Brain microvascular endothelial cell (primary cell): ENCODE measurements around the gene EPHB2.

Experiments used
- DNase-seq: peaks from one replicate; pipeline ENCODE4 v3.0.0-alpha.2; 2020
- H3K27ac ChIP-seq: fragments of 250-450 bp; sonication (Bioruptor Pico); 2 replicates; pipeline ENCODE4 v1.5.1; 2020; ENCODE audit warnings: mild to moderate bottlenecking, moderate library complexity
- H3K27me3 ChIP-seq: fragments of 250-450 bp; sonication (Bioruptor Pico); replicated peaks from 2 replicates; pipeline ENCODE4 v1.5.1; 2020; ENCODE audit warnings: mild to moderate bottlenecking
- H3K36me3 ChIP-seq: fragments of 250-450 bp; sonication (Bioruptor Pico); replicated peaks from 2 replicates; pipeline ENCODE4 v1.5.1; 2020; ENCODE audit warnings: mild to moderate bottlenecking
- H3K4me3 ChIP-seq: 2 replicates; pipeline ENCODE4 v1.5.1; 2011; ENCODE audit warnings: low read depth, mild to moderate bottlenecking, control low read depth, low read length, moderate library complexity
- in situ Hi-C: cut with HindIII; loops from 2 replicates; pipeline ENCODE4 v1.10.0; 2017; ENCODE audit warnings: low sequenced_read_pairs, low pct_ligation_motif_present
- TF ChIP-seq, protein P1 (sequence below): IDR thresholded peaks from 2 replicates; pipeline ENCODE4 v1.5.1; 2011; ENCODE audit warnings: low read depth, mild to moderate bottlenecking, moderate library complexity, low read length, control low read depth, inconsistent platforms; ENCODE audit errors: missing control alignments

Gene EPHB2

DNA sequence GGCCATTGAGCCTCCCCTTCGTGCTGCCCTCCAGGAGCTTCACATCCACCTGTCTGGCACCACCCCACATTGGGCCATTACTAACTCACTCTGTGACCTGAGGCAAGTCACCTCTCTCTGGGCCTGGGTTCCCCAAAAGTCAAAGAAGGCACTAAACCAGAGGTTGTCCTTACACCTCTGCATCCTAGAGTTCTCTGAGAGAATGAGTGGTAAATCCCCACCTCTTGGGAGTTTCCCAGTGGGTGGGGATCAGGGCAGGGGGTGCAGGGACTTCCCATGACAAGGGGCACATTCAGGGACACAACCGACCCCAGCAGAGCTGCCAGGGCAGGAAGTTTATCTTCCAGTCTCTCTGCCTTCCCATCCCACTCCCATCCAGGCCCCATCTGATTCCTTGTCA, 99.7 kb downstream of the EPHB2 start:
- Histone ChIP-seq H3K27me3 (no peaks in the 10 kb centered on the region), H3K27ac (no peak overlapping the region), H3K36me3 (no peaks in the 10 kb centered on the region), H3K4me3 (no peak overlapping the region)
- TF ChIP-seq, protein P1, sequence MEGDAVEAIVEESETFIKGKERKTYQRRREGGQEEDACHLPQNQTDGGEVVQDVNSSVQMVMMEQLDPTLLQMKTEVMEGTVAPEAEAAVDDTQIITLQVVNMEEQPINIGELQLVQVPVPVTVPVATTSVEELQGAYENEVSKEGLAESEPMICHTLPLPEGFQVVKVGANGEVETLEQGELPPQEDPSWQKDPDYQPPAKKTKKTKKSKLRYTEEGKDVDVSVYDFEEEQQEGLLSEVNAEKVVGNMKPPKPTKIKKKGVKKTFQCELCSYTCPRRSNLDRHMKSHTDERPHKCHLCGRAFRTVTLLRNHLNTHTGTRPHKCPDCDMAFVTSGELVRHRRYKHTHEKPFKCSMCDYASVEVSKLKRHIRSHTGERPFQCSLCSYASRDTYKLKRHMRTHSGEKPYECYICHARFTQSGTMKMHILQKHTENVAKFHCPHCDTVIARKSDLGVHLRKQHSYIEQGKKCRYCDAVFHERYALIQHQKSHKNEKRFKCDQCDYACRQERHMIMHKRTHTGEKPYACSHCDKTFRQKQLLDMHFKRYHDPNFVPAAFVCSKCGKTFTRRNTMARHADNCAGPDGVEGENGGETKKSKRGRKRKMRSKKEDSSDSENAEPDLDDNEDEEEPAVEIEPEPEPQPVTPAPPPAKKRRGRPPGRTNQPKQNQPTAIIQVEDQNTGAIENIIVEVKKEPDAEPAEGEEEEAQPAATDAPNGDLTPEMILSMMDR, result no peak
- no peak for DNase-seq
- in situ Hi-C loops, result no loop called here

DNA sequence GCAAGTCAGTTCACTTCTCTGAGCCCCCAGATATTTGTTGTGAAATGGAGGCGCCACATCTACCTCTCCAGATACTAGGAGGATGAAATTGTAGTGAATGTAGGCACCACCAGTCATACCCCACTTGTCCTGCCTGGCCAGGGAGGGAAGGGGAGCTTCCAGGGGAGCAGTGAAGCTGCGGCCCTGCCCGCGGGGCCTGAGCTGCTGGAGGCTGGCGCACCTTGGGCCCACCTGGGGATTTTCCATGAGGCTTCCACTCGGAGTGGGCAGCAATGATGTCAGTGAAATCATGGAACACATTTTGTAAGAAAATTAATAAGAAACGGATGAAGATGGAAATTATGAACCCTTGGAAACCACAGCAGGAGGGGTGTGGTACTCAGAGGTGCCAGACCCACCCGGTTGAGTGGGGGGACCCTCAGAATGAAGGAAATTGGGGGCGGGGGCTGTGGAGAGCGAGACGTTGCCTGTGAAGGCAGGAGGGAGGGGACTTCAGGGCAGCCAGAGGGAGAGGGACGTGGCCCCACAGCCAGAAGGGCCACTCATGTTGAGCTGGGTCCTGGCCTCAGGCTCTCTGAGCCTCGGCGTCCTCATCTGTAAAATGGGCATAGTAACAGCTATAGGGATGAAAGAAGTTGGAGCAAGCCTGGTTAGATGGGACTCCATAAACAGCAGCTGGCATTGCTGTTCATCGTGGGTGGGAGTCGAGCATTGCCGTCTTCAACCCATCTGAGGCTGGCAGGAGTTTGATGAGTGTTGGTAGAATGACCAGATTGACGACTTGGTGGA, 101.6 kb downstream of the EPHB2 start:
- in situ Hi-C loops, result no loop called here
- TF ChIP-seq, protein P1, result no peak
- no peak overlapping the region for H3K4me3 ChIP-seq
- no peak overlapping the region for H3K27ac ChIP-seq
- H3K36me3 ChIP-seq, result no peaks in the 10 kb centered on the region
- H3K27me3 ChIP-seq, result no peaks in the 10 kb centered on the region
- DNase-seq, result no peak

GRCh38 chr1:22812993-22813790, 102.6 kb downstream of the EPHB2 start:
- H3K36me3 ChIP-seq, result no peaks in the 10 kb centered on the region
- H3K27me3 ChIP-seq, result no peaks in the 10 kb centered on the region
- TF ChIP-seq, protein P1, result no peak
- H3K27ac ChIP-seq, result no peak overlapping the region
- H3K4me3 ChIP-seq, result no peak overlapping the region
- no peak for DNase-seq
- in situ Hi-C loops, result no loop called here

DNA sequence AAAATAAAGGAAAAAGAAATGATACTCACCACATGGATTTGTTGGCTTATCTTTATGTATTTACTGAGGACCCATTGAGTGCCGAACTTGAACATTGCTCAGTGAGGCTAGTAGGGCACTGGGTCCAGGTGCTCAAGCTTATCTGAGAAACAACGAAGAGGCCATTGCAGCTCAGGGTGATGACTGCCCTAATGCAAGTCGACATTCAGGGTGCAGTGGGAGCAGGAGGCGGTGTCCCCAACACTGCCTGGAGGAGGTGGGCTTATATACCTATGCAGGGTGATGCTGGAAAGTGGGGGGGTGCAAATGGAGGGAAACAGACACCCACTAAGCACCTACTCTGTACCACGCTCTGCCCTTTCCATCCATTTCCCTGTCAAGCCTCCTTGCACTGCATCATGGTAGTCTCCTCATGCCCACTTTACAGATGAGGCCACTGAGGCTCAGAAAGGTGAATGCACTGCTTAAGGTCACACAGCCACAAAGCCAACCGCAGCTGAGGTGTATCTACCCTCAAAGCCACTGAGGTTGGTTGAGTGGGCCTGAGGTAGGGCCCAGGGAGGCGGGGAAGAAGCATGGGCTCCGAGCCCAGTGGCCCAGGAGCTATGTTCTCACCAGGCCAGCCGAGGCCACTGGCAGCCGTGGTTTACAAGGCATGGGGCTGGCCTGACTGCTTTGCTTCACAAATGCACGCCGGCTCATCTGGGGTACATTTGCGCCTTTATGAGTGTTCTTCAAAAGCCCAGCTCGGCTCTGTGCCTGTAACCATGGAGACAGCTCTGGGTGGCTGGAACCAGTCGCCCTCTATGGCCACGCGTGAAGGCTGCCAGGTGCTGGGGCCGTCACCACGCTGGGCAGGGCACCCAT, 103.8 kb downstream of the EPHB2 start:
- no peaks in the 10 kb centered on the region for H3K27me3 ChIP-seq
- no peak overlapping the region for H3K4me3 ChIP-seq
- no peaks in the 10 kb centered on the region for H3K36me3 ChIP-seq
- H3K27ac ChIP-seq, result no peak overlapping the region
- DNase-seq, result no peak
- in situ Hi-C loops, result no loop called here
- TF ChIP-seq, protein P1, result no peak

DNA sequence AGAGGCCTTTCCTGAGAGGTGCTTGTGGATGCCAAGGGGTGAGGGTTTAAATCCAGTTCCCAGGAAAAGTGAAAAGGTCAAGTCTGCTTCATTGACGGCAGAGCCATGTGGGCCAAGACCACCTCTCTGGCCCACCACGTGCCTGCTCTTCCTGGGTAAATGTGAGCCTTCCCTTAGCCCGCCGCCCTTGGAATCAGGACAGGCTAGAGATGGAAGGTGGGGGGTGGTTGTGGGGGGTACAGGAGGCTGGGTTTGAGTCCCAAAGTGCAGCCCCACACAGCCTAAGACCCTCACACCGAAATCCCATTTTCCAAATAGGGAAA, 104.4 kb downstream of the EPHB2 start:
- TF ChIP-seq, protein P1, result no peak
- no peaks in the 10 kb centered on the region for H3K27me3 ChIP-seq
- no peaks in the 10 kb centered on the region for H3K36me3 ChIP-seq
- H3K27ac ChIP-seq, result no peak overlapping the region
- no peak for DNase-seq
- in situ Hi-C loops, result no loop called here
- no peak overlapping the region for H3K4me3 ChIP-seq
